Neural progenitor cell (in vitro differentiated cells): ENCODE measurements around the gene ADCY4. TPM values are rescaled to one million over a fixed set of nuclear protein-coding genes. Genes with fewer than 3 reads are reported as not detected.

Source experiments
- DNase-seq: peaks from one replicate; pipeline ENCODE4 v3.0.0-alpha.2; 2016; ENCODE audit warnings: low spot score
- H2AFZ ChIP-seq: fragments of 200-600 bp; sonication (generic); replicated peaks from 2 replicates; pipeline ENCODE4 v1.6.1; 2016; ENCODE audit warnings: antibody characterized with exemption
- H3F3A ChIP-seq: fragments of 200-600 bp; sonication (generic); 2 replicates; pipeline ENCODE4 v1.6.1; 2016; ENCODE audit warnings: antibody characterized with exemption, low read depth
- H3K27ac ChIP-seq: fragments of 200-600 bp; sonication (generic); 2 replicates; pipeline ENCODE4 v1.5.1; 2016; ENCODE audit warnings: mild to moderate bottlenecking
- H3K27me3 ChIP-seq: fragments of 200-600 bp; sonication (generic); 2 replicates; pipeline ENCODE4 v1.6.1; 2016; ENCODE audit warnings: mild to moderate bottlenecking, moderate library complexity
- H3K36me3 ChIP-seq: fragments of 200-600 bp; sonication (generic); 2 replicates; pipeline ENCODE4 v1.5.1; 2016
- H3K4me1 ChIP-seq: fragments of 200-600 bp; sonication (generic); 2 replicates; pipeline ENCODE4 v1.6.1; 2016; ENCODE audit warnings: mixed run types
- H3K4me2 ChIP-seq: fragments of 200-600 bp; sonication (generic); 2 replicates; pipeline ENCODE4 v1.6.1; 2016
- H3K4me3 ChIP-seq: fragments of 200-600 bp; sonication (generic); 2 replicates; pipeline ENCODE4 v1.5.1; 2016
- H3K79me2 ChIP-seq: fragments of 200-600 bp; sonication (generic); 2 replicates; pipeline ENCODE4 v1.6.1; 2016; ENCODE audit warnings: low read depth
- H3K9ac ChIP-seq: fragments of 200-600 bp; sonication (generic); 2 replicates; pipeline ENCODE4 v1.6.1; 2016
- H3K9me3 ChIP-seq: fragments of 200-600 bp; sonication (generic); 2 replicates; pipeline ENCODE4 v1.5.1; 2016; ENCODE audit warnings: low read depth
- H4K20me1 ChIP-seq: fragments of 200-600 bp; sonication (generic); 2 replicates; pipeline ENCODE4 v1.6.1; 2016; ENCODE audit warnings: low read depth
- H3K27ac Mint-ChIP-seq: 3 replicates; pipeline ENCODE4 v1.8.0; 2021; ENCODE audit warnings: mixed read lengths
- H3K27me3 Mint-ChIP-seq: 2 replicates; pipeline ENCODE4 v1.8.0; 2022; ENCODE audit warnings: low read depth, mild to moderate bottlenecking, inconsistent platforms, moderate library complexity, mixed read lengths; ENCODE audit not compliant: insufficient read depth
- H3K36me3 Mint-ChIP-seq: 3 replicates; pipeline ENCODE4 v1.8.0; 2021; ENCODE audit warnings: mixed read lengths
- H3K4me1 Mint-ChIP-seq: 3 replicates; pipeline ENCODE4 v1.8.0; 2021; ENCODE audit warnings: mixed read lengths
- H3K4me3 Mint-ChIP-seq: 3 replicates; pipeline ENCODE4 v1.8.0; 2021; ENCODE audit warnings: mild to moderate bottlenecking, moderate library complexity, mixed read lengths
- H3K9me3 Mint-ChIP-seq: 3 replicates; pipeline ENCODE4 v1.8.0; 2020; ENCODE audit warnings: mixed read lengths
- CTCF ChIP-seq: fragments of 200-600 bp; sonication (generic); IDR thresholded peaks from 2 replicates; pipeline ENCODE4 v1.5.1; 2017; ENCODE audit warnings: antibody characterized with exemption, mild to moderate bottlenecking
- EZH2 ChIP-seq: fragments of 200-600 bp; sonication (generic); IDR thresholded peaks from 2 replicates; pipeline ENCODE4 v1.6.1; 2017; ENCODE audit warnings: antibody characterized with exemption, mild to moderate bottlenecking, moderate library complexity
- EZH2phosphoT487 ChIP-seq: fragments of 200-600 bp; sonication (generic); IDR thresholded peaks from 2 replicates; pipeline ENCODE4 v1.6.1; 2017; ENCODE audit warnings: antibody characterized with exemption
- total RNA-seq: library from RNA; depleted of rRNA; stranded (reverse); fragments of >200 nt; gene quantifications from 2 replicates; pipeline ENCODE4 v1.2.3, GENCODE V29; 2015; ENCODE audit warnings: low replicate concordance

ADCY4 gene
- total RNA-seq, 1 donor from 2014 or later: not detected

DNA sequence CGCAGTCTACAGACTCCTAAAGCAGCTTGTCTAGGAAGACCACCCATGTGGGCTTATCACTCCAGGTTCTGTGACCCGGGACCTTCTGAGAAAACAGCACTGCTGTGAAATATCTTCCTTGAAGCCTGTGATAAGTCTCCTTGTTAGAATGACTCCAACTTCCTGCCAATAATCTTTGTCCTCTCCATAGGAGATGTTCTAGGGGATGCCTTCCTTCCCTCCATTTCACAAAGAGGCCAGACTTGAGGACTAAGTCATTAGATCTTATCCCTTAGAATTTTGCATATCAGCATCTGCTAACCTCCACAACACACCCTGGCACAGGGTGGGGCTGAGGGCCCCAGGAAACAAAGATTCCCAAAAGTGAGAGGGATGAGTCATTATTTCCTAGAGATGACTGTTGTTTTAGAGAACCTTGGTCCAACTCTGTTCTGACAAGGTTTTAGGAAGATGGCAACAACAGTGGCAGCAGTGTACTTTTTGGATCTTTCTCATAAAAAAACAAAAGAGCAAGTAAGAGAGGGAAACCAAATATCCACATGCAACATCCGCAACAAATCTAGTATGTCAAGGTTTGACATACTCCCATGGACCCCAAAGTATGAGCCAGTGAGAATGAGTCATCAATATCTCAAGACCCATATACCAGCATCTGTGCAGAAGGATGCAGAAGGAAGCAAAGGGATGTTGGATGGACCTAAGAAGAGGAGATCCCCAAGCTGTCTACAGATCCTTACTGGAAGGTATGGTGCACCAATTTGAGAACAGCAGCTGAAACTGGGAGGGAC is 17.5 kb downstream of the ADCY4 start:
- Mint-ChIP-seq H3K4me1 (no peaks in the 10 kb centered on the region), H3K36me3 (no peaks in the 10 kb centered on the region), H3K9me3 (no peaks in the 10 kb centered on the region), H3K27me3 (peaks cover 5% of the 10 kb centered on the region), H3K4me3 (no peak overlapping the region), H3K27ac (no peak overlapping the region)
- no peaks in the 10 kb centered on the region for H3K9me3 ChIP-seq
- TF ChIP-seq EZH2phosphoT487 (no peak), EZH2 (no peak), CTCF (no peak)
- H3K4me2 ChIP-seq: no peak overlapping the region
- H3K27ac ChIP-seq: no peak overlapping the region
- H3K9ac ChIP-seq: no peak overlapping the region
- no peaks in the 10 kb centered on the region for H3K79me2 ChIP-seq
- H3K4me1 ChIP-seq: no peaks in the 10 kb centered on the region
- DNase-seq: no peak
- H3K4me3 ChIP-seq: no peak overlapping the region
- no peaks in the 10 kb centered on the region for H3K36me3 ChIP-seq
- H4K20me1 ChIP-seq: no peaks in the 10 kb centered on the region
- no peak overlapping the region for H2AFZ ChIP-seq
- no peaks in the 10 kb centered on the region for H3F3A ChIP-seq
- peaks cover 38% of the 10 kb centered on the region for H3K27me3 ChIP-seq

- Mint-ChIP-seq H3K27me3 (peaks cover 5% of the 10 kb centered on the region), H3K4me3 (no peak overlapping the region), H3K36me3 (no peaks in the 10 kb centered on the region), H3K27ac (no peak overlapping the region), H3K4me1 (no peaks in the 10 kb centered on the region), H3K9me3 (no peaks in the 10 kb centered on the region)
- H3K4me2 ChIP-seq: no peak overlapping the region
- no peak overlapping the region for H3K9ac ChIP-seq
- H3K36me3 ChIP-seq: no peaks in the 10 kb centered on the region
- H3F3A ChIP-seq: no peaks in the 10 kb centered on the region
- H3K27ac ChIP-seq: no peak overlapping the region
- no peaks in the 10 kb centered on the region for H4K20me1 ChIP-seq
- no peak for TF ChIP-seq EZH2
- TF ChIP-seq CTCF: no peak
- TF ChIP-seq EZH2phosphoT487: no peak
- no peaks in the 10 kb centered on the region for H3K79me2 ChIP-seq
- no peak overlapping the region for H2AFZ ChIP-seq
- H3K9me3 ChIP-seq: no peaks in the 10 kb centered on the region
- H3K27me3 ChIP-seq: peaks cover 38% of the 10 kb centered on the region
- no peak overlapping the region for H3K4me3 ChIP-seq
- no peaks in the 10 kb centered on the region for H3K4me1 ChIP-seq
- no peak for DNase-seq
Observed at GRCh38 chr14:24316597-24316950, 18.3 kb downstream of the ADCY4 start.

- no peaks in the 10 kb centered on the region for H3K9me3 Mint-ChIP-seq
- no peaks in the 10 kb centered on the region for H3F3A ChIP-seq
- H3K27ac ChIP-seq: no peak overlapping the region
- H3K79me2 ChIP-seq: no peaks in the 10 kb centered on the region
- no peak overlapping the region for H2AFZ ChIP-seq
- H3K9me3 ChIP-seq: no peaks in the 10 kb centered on the region
- H3K9ac ChIP-seq: no peak overlapping the region
- no peak overlapping the region for H3K4me2 ChIP-seq
- H4K20me1 ChIP-seq: no peaks in the 10 kb centered on the region
- H3K4me1 ChIP-seq: no peaks in the 10 kb centered on the region
- H3K4me1 Mint-ChIP-seq: no peaks in the 10 kb centered on the region
- H3K27me3 Mint-ChIP-seq: peaks cover 5% of the 10 kb centered on the region
- TF ChIP-seq EZH2 (no peak), CTCF (no peak), EZH2phosphoT487 (no peak)
- H3K4me3 ChIP-seq: no peak overlapping the region
- DNase-seq: no peak
- no peak overlapping the region for H3K4me3 Mint-ChIP-seq
- peaks cover 38% of the 10 kb centered on the region for H3K27me3 ChIP-seq
- H3K27ac Mint-ChIP-seq: no peak overlapping the region
- H3K36me3 ChIP-seq: no peaks in the 10 kb centered on the region
- H3K36me3 Mint-ChIP-seq: no peaks in the 10 kb centered on the region
Observed at GRCh38 chr14:24315807-24316596, 18.9 kb downstream of the ADCY4 start.
